ENCODE data around the gene SLC16A9. TPM values are rescaled to one million over a fixed set of nuclear protein-coding genes. Genes with fewer than 3 reads are reported as not detected.
"Not testable (repeated sequence)": the region's sequence is repeated elsewhere in the genome, so short reads cannot be mapped to it uniquely, and the experiment has no call there.

Gene SLC16A9
- total RNA-seq, 2 experiments from 2014 or later, result 1.2 to 1.3 TPM

- no peak for ATAC-seq
- intact Hi-C loops (cut with micrococcal nuclease), result no loop called here
- no peaks in the 10 kb centered on the region for H3K27me3 Mint-ChIP-seq
- no peak overlapping the region for H3K27ac Mint-ChIP-seq
- no peaks in the 10 kb centered on the region for H3K9me3 Mint-ChIP-seq
- DNase-seq, result no peak
- no peak for TF ChIP-seq CTCF (IDR thresholded peaks at IDR 0.05)
- H3K36me3 Mint-ChIP-seq (ENCODE audit: low read depth), result no peaks in the 10 kb centered on the region
- no peak overlapping the region for H3K4me3 Mint-ChIP-seq
- ChIA-PET CTCF (no interaction called here), POLR2A (no interaction called here)
- no peaks in the 10 kb centered on the region for H3K4me1 Mint-ChIP-seq (ENCODE audit: low read depth)
Measured at GRCh38 chr10:59674215-59674836, 35.3 kb downstream of the SLC16A9 start.

GRCh38 chr10:59672150-59672875 lies 37.3 kb downstream of the SLC16A9 start:
- Mint-ChIP-seq H3K4me1 (ENCODE audit: low read depth) (no peaks in the 10 kb centered on the region), H3K27me3 (peaks cover 2% of the 10 kb centered on the region), H3K36me3 (ENCODE audit: low read depth) (no peaks in the 10 kb centered on the region), H3K27ac (no peak overlapping the region), H3K9me3 (no peaks in the 10 kb centered on the region), H3K4me3 (no peak overlapping the region)
- DNase-seq (no peak), ATAC-seq (no peak)
- ChIA-PET CTCF (interaction anchor here (1.0 kb wide), 1 partner anchor 20 kb away, joined by 3 read pairs; no protein-coding TSS in a partner anchor), POLR2A (no interaction called here)
- TF ChIP-seq CTCF (IDR thresholded peaks at IDR 0.05), result no peak
- intact Hi-C loops (cut with micrococcal nuclease), result no loop called here

- no peak for TF ChIP-seq CTCF (IDR thresholded peaks at IDR 0.05)
- no peak for DNase-seq
- intact Hi-C loops (cut with micrococcal nuclease), result no loop called here
- POLR2A ChIA-PET, result no interaction called here
- H3K36me3 Mint-ChIP-seq (ENCODE audit: low read depth), result no peaks in the 10 kb centered on the region
- no peak for ATAC-seq
- no peak overlapping the region for H3K4me3 Mint-ChIP-seq
- H3K27ac Mint-ChIP-seq, result no peak overlapping the region
- no peaks in the 10 kb centered on the region for H3K4me1 Mint-ChIP-seq (ENCODE audit: low read depth)
- H3K27me3 Mint-ChIP-seq, result peaks cover 2% of the 10 kb centered on the region
- H3K9me3 Mint-ChIP-seq, result no peaks in the 10 kb centered on the region
- CTCF ChIA-PET, result no interaction called here
Measured at GRCh38 chr10:59670269-59670668, 39.4 kb downstream of the SLC16A9 start.

- no peak for ATAC-seq
- Mint-ChIP-seq H3K4me3 (no peak overlapping the region), H3K9me3 (no peaks in the 10 kb centered on the region), H3K36me3 (ENCODE audit: low read depth) (no peaks in the 10 kb centered on the region), H3K27me3 (peaks cover 2% of the 10 kb centered on the region), H3K4me1 (ENCODE audit: low read depth) (no peaks in the 10 kb centered on the region), H3K27ac (no peak overlapping the region)
- DNase-seq, result no peak
- TF ChIP-seq CTCF (IDR thresholded peaks at IDR 0.05), result no peak
- intact Hi-C loops (cut with micrococcal nuclease), result no loop called here
- ChIA-PET POLR2A (no interaction called here), CTCF (interaction anchor here (0.7 kb wide), 1 partner anchor 419 kb away, joined by 4 read pairs; no protein-coding TSS in a partner anchor)
Measured at GRCh38 chr10:59668096-59668495, 41.6 kb downstream of the SLC16A9 start.

GRCh38 chr10:59666310-59666709 lies 43.3 kb downstream of the SLC16A9 start:
- Mint-ChIP-seq H3K4me1 (ENCODE audit: low read depth) (no peaks in the 10 kb centered on the region), H3K36me3 (ENCODE audit: low read depth) (no peaks in the 10 kb centered on the region), H3K4me3 (no peak overlapping the region), H3K27ac (no peak overlapping the region), H3K9me3 (no peaks in the 10 kb centered on the region), H3K27me3 (peaks cover 2% of the 10 kb centered on the region)
- ATAC-seq, result no peak
- CTCF ChIA-PET, result no interaction called here
- no peak for TF ChIP-seq CTCF (IDR thresholded peaks at IDR 0.05)
- POLR2A ChIA-PET, result no interaction called here
- no peak for DNase-seq
- intact Hi-C loops (cut with micrococcal nuclease), result no loop called here

GRCh38 chr10:59663213-59663612 lies 46.4 kb downstream of the SLC16A9 start:
- ATAC-seq; H3K9me3 Mint-ChIP-seq; DNase-seq; H3K4me1 Mint-ChIP-seq (ENCODE audit: low read depth); intact Hi-C loops (cut with micrococcal nuclease); POLR2A ChIA-PET; CTCF ChIA-PET; H3K4me3 Mint-ChIP-seq; H3K27me3 Mint-ChIP-seq; H3K36me3 Mint-ChIP-seq (ENCODE audit: low read depth); H3K27ac Mint-ChIP-seq: not testable (repeated sequence)

Data from activated CD8-positive, alpha-beta T cell treated with anti-CD3 and anti-CD28 coated beads for 36 hours (primary cell).